HG03342 (cell line): ENCODE data around the gene CFAP46.

Experiments used
- ATAC-seq: cut with Tn5 transposase; IDR thresholded peaks from one replicate; pipeline ENCODE4 v1.9.1; 2021; ENCODE audit warnings: mild to moderate bottlenecking, moderate library complexity; ENCODE audit not compliant: unreplicated experiment

The CFAP46 gene

DNA sequence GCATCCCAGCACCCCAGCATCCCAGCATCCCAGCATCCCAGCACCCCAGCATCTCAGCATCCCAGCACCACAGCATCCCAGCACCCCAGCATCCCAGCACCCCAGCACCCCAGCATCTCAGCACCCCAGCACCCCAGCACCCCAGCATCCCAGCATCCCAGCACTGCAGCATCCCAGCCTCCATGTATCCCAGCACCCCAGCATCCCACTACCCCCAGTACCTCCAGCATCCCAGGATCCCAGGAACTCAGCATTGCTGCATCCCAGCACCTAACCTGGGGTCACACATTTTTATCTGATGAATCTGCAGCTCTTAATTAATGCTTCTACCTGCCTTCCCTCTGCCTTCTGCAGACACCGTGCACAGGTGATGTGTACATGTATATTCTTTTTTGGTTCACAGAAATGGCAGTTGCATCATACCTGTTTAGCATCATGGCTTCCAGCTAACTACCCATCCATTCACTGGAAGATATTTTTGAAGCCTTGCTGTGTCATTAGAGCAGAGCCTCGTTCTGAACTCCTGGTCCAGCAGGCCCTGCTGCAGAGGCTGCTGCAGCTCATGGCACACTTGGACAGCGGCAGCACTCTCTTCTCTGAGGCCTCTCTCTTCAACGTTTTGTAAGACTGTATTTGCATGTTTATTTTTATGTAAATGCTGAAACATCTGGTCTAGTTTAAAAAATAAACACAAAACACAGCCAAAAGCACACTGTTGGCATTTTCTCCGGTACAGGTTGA lies 4.6 kb upstream of the CFAP46 start:
- ATAC-seq, result no peak

- no peak for ATAC-seq
These were observed 3.9 kb upstream of the CFAP46 start for GRCh38 chr10:132946311-132946710.

DNA sequence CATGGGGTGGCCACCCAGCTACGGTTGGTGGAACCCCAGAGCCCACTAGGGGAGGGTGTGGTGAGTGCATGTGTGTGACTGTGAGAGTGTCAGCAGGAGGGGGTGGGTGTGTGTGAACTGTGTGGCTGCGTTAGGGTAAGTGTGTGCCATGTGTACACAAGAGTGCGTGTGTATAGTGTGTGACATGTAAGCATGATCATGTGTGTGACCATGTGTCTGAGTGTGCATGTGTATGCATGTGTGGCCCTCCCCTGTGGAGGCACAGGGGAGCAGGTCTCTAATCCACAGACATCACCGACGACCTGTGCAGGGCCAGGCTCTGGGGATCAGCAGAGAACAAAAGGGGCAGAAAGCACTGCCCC lies 3.5 kb upstream of the CFAP46 start:
- no peak for ATAC-seq

- ATAC-seq, result no peak
These were observed 2.9 kb upstream of the CFAP46 start for GRCh38 chr10:132945125-132945893.

DNA sequence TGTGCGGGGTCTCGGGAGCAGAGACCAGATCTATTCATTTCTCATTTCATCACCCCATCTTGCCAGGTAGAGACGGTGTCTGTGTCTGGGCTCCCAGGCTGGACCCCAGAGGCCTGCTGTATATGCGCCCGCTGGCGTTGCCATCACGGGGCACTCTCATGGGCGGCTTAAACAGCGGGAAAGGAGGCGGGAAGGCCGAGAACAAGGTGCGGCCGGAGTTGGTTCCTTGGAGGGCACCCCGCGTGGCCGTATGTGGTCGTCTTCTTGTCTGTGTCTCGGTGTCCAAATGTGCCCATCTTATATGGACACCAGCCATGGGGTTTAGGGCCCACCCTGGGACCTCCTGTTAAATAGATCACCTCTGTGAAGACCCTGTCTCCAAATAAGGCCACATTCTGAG lies 2.1 kb upstream of the CFAP46 start:
- ATAC-seq, result no peak

- no peak for ATAC-seq
These were observed 1.5 kb upstream of the CFAP46 start for GRCh38 chr10:132943791-132944404.

DNA sequence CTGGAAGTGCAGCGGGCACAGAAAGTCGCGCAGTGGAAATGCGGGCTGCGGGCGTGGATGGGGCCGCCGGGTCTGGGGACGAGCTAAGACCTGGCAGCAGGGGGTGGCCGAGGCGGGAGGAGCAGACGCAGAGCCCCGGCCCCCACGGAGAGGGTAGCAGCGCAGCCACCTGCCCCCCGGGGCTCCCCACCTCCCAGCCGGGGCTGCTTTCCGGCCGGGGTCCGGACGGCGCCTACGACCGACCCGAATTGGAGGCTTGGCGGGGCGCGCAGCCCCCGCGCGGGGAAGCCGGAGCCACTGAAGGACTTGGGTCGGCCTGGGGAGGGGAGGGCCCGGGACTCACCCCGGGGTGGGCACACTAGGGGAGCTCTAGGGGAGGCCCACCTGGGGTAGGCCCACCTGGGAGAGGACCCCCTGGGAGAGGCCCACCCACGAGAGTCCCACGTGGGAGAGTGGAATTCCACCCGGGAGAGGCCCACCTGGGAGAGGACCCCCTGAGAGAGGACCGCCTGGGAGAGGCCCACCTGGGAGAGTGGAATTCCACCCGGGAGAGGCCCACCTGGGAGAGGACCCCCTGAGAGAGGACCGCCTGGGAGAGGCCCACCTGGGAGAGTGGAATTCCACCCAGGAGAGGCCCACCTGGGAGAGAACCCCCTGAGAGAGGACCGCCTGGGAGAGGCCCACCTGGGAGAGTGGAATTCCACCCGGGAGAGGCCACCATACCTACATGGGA lies 854 bp upstream of the CFAP46 start:
- no peak for ATAC-seq

DNA sequence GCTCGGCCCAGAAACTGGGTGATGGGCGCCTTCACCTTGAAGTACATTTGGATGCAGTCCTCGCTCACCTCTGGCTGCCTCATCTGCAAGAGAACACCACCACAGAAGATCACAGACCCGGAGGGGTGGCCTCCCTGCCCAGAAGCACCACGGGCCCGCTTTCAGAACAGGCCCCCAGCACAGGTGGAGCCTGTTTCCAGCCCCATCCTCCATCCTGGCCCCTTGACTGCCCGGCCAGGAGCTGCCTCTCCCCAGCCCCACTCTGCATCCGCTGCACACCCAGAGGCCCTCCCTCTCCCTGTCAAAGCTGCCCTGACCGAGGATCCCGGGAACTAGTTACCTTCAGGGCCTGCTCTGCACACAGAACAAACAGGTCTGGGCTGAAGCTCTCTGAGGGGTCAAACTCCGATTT lies 724 bp downstream of the CFAP46 start:
- no peak for ATAC-seq

GRCh38 chr10:132940791-132941465 lies 1.4 kb downstream of the CFAP46 start:
- peak; percentile 5 for ATAC-seq

DNA sequence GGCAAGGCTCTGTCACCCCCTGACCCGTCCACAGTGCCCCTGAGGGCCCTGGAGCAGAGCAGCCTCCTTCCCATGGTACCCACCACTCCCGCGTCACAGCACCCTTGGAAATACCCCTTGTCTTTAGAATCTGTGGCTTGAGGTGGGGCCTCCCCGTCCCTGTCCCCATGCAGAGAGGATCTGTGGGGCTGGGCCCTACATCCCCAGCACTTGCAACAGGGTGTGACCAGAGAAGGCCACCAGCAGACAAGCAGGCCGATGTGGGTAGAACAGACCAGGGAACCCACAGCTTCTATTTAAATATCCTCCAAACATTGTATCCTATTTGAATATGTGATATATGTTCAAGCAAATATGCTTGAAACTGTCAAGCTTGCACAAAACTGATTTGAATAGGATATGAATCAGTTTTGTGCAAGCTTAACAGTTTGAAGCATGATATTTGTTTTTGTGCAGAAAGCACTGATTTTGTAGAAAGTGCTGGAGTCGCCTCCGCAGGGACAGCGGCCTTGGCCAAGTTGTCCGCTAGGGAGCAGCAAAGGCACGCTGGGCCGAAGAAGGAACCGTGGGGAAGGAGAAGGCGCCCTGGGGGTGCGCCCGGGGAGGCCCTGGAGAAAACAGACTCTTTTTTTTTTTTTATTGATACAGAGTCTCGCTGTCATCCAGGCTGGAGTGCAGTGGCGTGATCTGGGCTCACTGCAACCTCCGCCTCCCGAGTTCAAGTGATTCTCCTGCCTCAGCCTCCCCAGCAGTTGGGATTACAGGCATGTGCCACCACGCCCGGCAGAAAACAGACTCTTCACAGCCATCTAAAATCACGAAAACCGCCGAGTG lies 2.2 kb downstream of the CFAP46 start:
- ATAC-seq, result peak; percentile 70

DNA sequence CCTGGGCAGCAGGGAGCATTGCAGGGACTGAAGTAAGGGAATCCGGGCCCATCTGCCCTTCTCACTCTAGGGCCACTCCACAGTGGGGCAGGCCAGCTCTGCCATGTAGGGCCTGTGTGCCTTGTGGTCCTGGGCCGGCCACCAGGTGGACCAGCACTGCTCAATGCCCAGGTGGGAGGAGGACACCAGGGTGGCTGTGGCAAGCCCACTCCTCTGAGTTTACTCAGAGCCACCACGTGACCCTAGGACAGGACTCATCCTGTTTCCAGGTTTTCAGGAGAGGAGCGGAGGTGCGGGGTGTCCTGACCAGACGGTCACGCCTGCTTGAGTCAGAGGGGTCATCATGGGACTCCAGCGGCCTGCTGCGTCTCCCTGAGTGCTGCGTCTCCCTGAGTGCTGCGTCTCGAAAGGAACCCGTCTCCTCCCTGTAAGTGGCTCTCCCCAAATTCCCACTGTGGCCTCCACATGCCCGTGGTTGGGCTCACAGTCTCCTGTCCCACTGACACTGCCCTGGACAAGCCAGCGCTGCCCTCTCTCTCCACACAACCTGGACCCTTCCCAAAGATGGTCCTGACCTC lies 2.9 kb downstream of the CFAP46 start:
- ATAC-seq, result no peak

- ATAC-seq, result no peak
These were observed 3.7 kb downstream of the CFAP46 start for GRCh38 chr10:132938472-132939339.

DNA sequence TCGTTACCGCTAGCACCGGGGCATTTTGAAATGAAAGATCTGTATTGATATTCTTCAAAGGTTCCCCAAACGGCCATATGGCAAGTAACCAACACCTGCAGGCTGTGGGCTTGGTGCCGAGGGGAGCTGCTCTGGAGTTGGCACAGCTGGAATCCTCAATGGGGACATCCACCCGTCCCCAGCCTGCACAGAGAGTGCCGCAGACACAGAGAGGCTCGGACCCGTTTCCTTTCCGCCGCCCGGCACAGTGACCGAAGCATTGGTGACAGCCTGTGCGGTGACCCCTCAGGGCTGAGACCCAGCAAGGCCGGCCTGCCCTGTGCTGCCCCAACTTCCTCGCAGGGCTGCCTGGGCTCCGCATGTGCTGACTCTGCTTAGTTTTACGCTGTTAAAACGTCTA lies 4.5 kb downstream of the CFAP46 start:
- no peak for ATAC-seq

- no peak for ATAC-seq
These were observed 7.4 kb downstream of the CFAP46 start for GRCh38 chr10:132934953-132935352.

DNA sequence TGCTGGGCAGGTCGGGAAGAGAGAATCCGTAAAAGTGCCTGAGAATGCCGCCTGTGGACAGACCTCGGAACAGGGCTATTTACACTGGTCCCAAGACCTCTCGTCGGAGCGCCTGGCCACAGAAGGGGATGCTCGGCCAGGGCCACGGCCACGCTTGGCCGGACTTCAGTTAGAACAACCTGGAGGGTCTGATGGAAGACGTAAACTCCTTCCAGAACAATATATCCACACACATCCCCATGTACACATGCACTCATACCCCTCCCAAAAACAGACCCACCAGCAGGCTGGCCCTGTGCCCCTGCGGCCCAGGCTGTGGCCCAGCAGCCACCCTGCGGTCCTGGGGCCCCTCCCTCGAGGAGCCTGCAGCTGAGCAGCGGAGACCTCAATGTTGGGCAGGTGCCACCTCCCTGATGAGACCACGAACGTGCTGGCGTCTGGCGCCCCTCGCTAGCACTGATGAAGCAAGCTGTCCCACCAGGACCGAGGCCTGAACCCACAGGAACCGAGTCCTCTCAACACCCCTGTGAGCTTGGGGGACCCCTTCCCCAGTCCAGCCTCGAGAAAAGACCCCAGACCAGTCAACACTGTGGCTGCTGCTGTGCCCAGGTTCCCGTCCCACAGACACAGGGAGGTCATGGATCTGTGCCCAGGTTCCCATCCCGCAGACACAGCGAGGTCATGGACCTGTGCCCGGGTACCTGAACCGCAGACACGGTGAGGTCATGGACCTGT lies 8.9 kb downstream of the CFAP46 start:
- no peak for ATAC-seq

DNA sequence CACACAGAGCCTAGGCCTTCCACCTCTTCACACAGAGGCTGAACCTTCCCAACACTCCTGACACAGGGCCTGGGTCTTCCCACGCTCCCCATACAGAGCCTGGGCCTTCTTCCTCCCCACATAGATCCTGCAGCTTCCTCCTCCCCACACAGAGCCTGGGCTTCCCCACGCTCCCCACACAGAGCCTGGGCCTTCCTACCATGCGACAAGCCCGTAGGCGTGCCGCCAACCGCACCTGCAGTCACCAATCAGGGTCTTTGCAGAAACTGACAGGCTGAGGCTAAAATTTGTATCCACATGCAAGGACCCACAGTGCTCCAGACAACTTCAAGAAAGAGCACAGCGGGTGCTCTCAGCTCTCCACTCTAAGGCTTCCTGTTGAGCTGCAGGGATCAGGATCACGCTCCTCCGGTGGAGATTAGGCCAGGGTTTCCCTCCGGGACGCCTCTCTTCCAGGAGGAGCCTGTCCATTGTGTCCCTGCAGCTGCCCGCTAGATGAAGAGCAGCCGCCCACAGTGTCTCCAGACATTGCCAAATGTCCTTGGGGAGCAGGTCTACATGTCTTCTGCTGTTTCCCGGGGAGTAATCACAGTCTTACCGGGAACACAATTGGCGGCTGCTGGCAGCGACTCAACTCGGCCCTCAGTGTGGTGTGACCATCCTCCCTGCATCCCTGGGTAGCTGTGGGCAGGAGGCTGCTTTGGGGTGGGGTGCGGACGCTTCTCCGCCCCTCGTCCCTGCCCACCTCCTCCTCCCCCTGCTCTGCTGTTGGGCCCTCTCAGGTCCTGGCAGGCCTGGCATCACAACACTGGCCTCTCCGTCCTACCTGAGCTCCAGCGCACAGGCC lies 9.7 kb downstream of the CFAP46 start:
- no peak for ATAC-seq
